Gastroesophageal sphincter (tissue), 3 donors: Measurements from ENCODE around the gene BMP2K.

Source experiments
- POLR2A ChIP-seq, 2 donors: fragments of 450-650 bp; IDR thresholded peaks; one replicate each; pipeline ENCODE4 v1.6.1; 2017; ENCODE audit warnings: antibody characterized with exemption in 2 of 2, mild to moderate bottlenecking in 2 of 2, moderate library complexity in 1 of 2
- POLR2AphosphoS5 ChIP-seq: sonication (generic); formaldehyde crosslinking; IDR thresholded peaks from one replicate; pipeline ENCODE4 v1.6.1; 2017; ENCODE audit warnings: antibody characterized with exemption
- TF ChIP-seq, protein P1 (sequence below), 4 experiments: fragments of 200-600 bp in 2 of 4; fragments of 450-650 bp in 2 of 4; sonication (generic) in 1 of 4; IDR thresholded peaks; one replicate each; pipeline ENCODE4 v1.5.1; 2017 to 2019; ENCODE audit warnings: antibody characterized with exemption in 4 of 4, mild to moderate bottlenecking in 2 of 4, moderate library complexity in 2 of 4

DNA sequence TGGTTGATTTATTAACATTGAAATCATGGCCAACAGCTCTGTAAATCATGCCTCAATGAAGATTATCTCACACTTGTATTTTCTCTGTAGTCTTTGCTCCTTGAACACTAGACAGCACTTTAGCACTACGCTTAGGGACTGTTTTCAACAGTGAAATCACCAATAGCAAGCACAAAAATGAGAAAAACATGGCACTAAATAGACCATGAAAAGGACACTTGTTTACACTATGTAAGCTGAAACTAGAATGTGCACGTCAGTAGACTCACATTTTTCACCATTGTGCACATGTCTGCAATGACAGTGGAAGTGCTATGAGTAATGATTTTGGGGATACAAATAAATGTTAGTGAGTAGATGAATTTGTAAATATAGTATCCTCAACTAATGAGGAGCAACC, 3.1 kb downstream of the BMP2K start:
- TF ChIP-seq POLR2A (IDR thresholded peaks at IDR 0.05) (no peak), POLR2AphosphoS5 (no peak)
- TF ChIP-seq, protein P1, sequence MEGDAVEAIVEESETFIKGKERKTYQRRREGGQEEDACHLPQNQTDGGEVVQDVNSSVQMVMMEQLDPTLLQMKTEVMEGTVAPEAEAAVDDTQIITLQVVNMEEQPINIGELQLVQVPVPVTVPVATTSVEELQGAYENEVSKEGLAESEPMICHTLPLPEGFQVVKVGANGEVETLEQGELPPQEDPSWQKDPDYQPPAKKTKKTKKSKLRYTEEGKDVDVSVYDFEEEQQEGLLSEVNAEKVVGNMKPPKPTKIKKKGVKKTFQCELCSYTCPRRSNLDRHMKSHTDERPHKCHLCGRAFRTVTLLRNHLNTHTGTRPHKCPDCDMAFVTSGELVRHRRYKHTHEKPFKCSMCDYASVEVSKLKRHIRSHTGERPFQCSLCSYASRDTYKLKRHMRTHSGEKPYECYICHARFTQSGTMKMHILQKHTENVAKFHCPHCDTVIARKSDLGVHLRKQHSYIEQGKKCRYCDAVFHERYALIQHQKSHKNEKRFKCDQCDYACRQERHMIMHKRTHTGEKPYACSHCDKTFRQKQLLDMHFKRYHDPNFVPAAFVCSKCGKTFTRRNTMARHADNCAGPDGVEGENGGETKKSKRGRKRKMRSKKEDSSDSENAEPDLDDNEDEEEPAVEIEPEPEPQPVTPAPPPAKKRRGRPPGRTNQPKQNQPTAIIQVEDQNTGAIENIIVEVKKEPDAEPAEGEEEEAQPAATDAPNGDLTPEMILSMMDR (IDR thresholded peaks at IDR 0.05) = no peak
